Prostate gland (tissue), 2 donors: ENCODE measurements around the gene CFAP298. TPM values are rescaled to one million over a fixed set of nuclear protein-coding genes. Genes with fewer than 3 reads are reported as not detected.

Experiments
- DNase-seq: peaks from one replicate; pipeline ENCODE4 v3.0.0-alpha.2; 2019; ENCODE audit warnings: low spot score
- H3K27ac ChIP-seq, 2 donors: fragments of 200-600 bp; sonication (generic); 2 replicates each; pipeline ENCODE4 v1.5.1; 2017 to 2019
- H3K27me3 ChIP-seq: fragments of 200-600 bp; sonication (generic); replicated peaks from 2 replicates; pipeline ENCODE4 v1.5.1; 2019; ENCODE audit not compliant: insufficient read depth
- H3K36me3 ChIP-seq, 2 donors: fragments of 200-600 bp; sonication (generic); 1 replicate in 1 of 2; 2 replicates in 1 of 2; pipeline versions ENCODE4 v1.5.1 to v1.8.1; 2017 to 2019
- H3K4me1 ChIP-seq: fragments of 200-600 bp; sonication (generic); replicated peaks from 2 replicates; pipeline ENCODE4 v1.5.1; 2019
- H3K4me3 ChIP-seq, 2 donors: fragments of 200-600 bp; sonication (generic); 2 replicates each; pipeline ENCODE4 v1.5.1; 2017 to 2019
- H3K9me3 ChIP-seq: fragments of 200-600 bp; sonication (generic); 2 replicates; pipeline ENCODE4 v1.5.1; 2017
- CTCF ChIP-seq, 4 experiments: fragments of 200-600 bp in 2 of 4; fragments of 450-650 bp in 2 of 4; sonication (generic) in 2 of 4; IDR thresholded peaks; 1 replicate in 3 of 4; 2 replicates in 1 of 4; pipeline ENCODE4 v1.5.1; 2016 to 2019; ENCODE audit warnings: antibody characterized with exemption in 4 of 4, mild to moderate bottlenecking in 2 of 4, moderate library complexity in 2 of 4
- POLR2A ChIP-seq: fragments of 450-650 bp; IDR thresholded peaks from one replicate; pipeline ENCODE4 v1.6.1; 2016; ENCODE audit warnings: antibody characterized with exemption, mild to moderate bottlenecking
- POLR2AphosphoS5 ChIP-seq: sonication (generic); formaldehyde crosslinking; IDR thresholded peaks from one replicate; pipeline ENCODE4 v1.6.1; 2017; ENCODE audit warnings: antibody characterized with exemption
- WGBS: methylation state at CpG from one replicate; pipeline ENCODE4 v1.1.5; 2018; 5-methylcytosine and 5-hydroxymethylcytosine counted together
- intact Hi-C: fragments of 100-400 bp; cut with DNase I; formaldehyde crosslinking; loops from one replicate; pipeline ENCODE4 v1.14.2; 2022
- total RNA-seq, 2 donors: library from RNA; depleted of rRNA; stranded (reverse); fragments of >200 nt; gene quantifications; one replicate each; pipeline ENCODE4 v1.1.0, GENCODE V29; 2016

Gene CFAP298
- total RNA-seq, 2 donors from 2014 or later = 43.4 to 44.5 TPM

- TF ChIP-seq CTCF (IDR thresholded peaks at IDR 0.05) = no peak
- TF ChIP-seq POLR2A = no peak
- no peak for TF ChIP-seq POLR2AphosphoS5
- no peaks in the 10 kb centered on the region for H3K4me1 ChIP-seq
- no peaks in the 10 kb centered on the region for H3K9me3 ChIP-seq
- H3K27ac ChIP-seq = no peak overlapping the region
- no peak for DNase-seq
- H3K27me3 ChIP-seq = no peaks in the 10 kb centered on the region
- intact Hi-C loops = no loop called here
- no peaks in the 10 kb centered on the region for H3K36me3 ChIP-seq
- H3K4me3 ChIP-seq = no peak overlapping the region
- WGBS = 88% methylated on average over 26 of the region's 26 CpGs
These were observed 36.9 kb downstream of the CFAP298 start for GRCh38 chr21:32574946-32575925.

GRCh38 chr21:32572574-32573420 lies 39.4 kb downstream of the CFAP298 start:
- TF ChIP-seq CTCF (IDR thresholded peaks at IDR 0.05) = peak in 1 of 4 experiments; percentile 18
- TF ChIP-seq POLR2A = no peak
- H3K4me1 ChIP-seq = no peaks in the 10 kb centered on the region
- H3K27me3 ChIP-seq = no peaks in the 10 kb centered on the region
- WGBS = 38% methylated on average over 25 of the region's 25 CpGs
- no peaks in the 10 kb centered on the region for H3K36me3 ChIP-seq
- peak overlapping the region; percentile 4 to 45 for H3K27ac ChIP-seq
- H3K4me3 ChIP-seq = no peak overlapping the region
- peak; percentile 36 for DNase-seq
- intact Hi-C loops = no loop called here
- no peaks in the 10 kb centered on the region for H3K9me3 ChIP-seq

GRCh38 chr21:32570456-32570855 lies 41.7 kb downstream of the CFAP298 start:
- H3K4me3 ChIP-seq = no peak overlapping the region
- no peaks in the 10 kb centered on the region for H3K36me3 ChIP-seq
- whole genome bisulfite sequencing = 91% methylated on average over 3 of the region's 3 CpGs
- DNase-seq = no peak
- TF ChIP-seq CTCF (IDR thresholded peaks at IDR 0.05) = no peak
- TF ChIP-seq POLR2AphosphoS5 = no peak
- no peak for TF ChIP-seq POLR2A
- no peaks in the 10 kb centered on the region for H3K9me3 ChIP-seq
- no peaks in the 10 kb centered on the region for H3K4me1 ChIP-seq
- no peak overlapping the region for H3K27ac ChIP-seq
- no peaks in the 10 kb centered on the region for H3K27me3 ChIP-seq
- intact Hi-C loops = no loop called here

GRCh38 chr21:32569261-32570230 lies 42.6 kb downstream of the CFAP298 start:
- intact Hi-C loops = loop anchor here (5.0 to 10.0 kb wide), 3 partner anchors 75 to 245 kb away; partner anchors contain the start of gene EVA1C
- H3K27me3 ChIP-seq = no peaks in the 10 kb centered on the region
- no peaks in the 10 kb centered on the region for H3K36me3 ChIP-seq
- TF ChIP-seq POLR2A (peak; percentile 55), POLR2AphosphoS5 (peak; percentile 56), CTCF (IDR thresholded peaks at IDR 0.05) (peak; percentile 11 to 85 (median 83))
- DNase-seq = peak; percentile 81
- no peaks in the 10 kb centered on the region for H3K4me1 ChIP-seq
- 3% methylated on average over 61 of the region's 61 CpGs for WGBS
- H3K4me3 ChIP-seq = peak overlapping the region; percentile 46 to 48
- peak overlapping the region; percentile 84 to 94 for H3K27ac ChIP-seq
- no peaks in the 10 kb centered on the region for H3K9me3 ChIP-seq
